Measurements from ENCODE around the gene KRTAP10-1.

Gene KRTAP10-1

DNA sequence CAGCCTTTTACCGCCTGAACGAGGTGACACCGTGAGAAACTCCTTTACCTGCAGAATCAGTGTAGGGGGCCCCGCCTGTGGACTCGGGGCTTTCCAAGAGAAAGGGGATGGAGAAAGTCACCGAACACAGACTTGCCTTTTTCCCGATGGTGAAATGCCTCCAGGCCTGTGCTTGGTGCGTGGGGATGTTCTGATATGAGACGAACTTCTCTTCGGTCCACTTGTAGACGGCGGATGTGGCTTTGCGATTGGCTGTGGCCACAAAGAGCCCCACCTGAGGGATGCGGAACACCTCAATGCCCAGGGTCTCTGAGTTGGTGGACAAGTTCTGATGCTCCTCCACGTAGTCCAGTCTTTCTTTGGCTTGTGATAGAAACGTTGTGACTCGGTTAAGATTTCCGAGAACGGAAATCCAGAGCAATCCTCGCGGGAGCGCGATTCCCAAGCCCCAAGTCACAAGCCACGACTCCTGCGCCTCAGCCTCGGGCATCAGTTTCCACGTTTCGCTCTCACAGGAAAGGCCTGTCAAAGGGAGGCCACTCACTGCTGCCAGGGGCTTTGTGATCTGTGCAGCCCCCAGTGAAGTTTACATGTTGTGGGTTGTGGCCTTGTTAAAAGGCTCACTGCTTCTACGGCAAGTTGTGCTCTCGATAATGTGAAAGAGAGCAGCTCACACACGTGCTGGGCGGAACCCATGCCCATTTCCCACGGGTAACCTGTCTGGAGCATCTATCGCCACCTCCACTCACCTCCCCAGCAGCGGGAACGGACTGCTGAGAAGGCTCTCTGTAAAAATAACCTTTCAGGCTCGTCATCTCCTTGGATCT is 12.6 kb downstream of the KRTAP10-1 start:
- CTCF ChIA-PET, result no interaction called here

DNA sequence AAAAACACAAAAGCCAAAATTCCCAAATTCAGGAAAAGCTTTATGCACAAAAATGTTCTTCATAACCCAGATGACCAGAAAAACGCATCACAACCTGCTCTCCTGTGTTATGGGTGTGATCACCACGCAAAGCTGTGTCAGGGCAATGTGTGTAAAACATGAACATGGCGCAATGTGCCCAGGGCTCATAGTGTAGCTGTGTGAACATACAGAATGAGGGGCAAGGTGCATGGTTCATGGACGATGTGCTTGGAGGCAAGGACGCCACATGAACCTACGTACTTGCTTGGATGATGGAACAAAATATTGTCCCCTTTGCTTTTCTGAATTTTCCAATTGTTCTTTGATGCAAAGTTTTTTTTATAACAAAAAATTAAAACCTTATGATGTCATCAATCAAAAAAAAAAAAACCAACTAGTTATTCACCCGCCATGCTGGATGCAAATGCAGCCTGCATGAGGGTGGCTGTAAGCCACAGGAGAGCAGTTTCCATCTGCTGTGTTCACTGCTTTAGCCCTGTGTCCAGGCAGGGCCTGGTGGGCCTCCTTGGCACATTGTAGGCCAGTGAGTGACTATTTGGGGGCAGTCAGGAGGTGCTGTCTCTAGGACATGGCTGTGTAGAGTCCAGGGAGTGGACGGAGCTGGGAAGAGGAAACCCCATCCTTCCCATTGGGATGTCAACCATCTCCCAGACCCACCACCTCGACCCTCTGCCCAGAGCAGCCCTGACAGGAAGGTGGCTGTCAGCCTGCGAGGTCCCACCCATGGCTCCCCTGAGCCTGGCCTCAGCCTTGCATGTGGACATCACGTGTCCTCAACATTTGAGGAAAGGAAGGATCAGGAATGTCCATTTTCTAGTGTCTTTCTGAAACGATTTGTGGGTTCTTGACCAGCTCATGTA is 13.6 kb downstream of the KRTAP10-1 start:
- no peak for DNase-seq (ENCODE audit: extremely low spot score)
- CTCF ChIA-PET, result no interaction called here
- TF ChIP-seq NFRKB (IDR thresholded peaks at IDR 0.05), result no peak
- TF ChIP-seq CTBP1 (IDR thresholded peaks at IDR 0.05; ENCODE audit: borderline replicate concordance), result no peak
- no peak for TF ChIP-seq FOXM1 (IDR thresholded peaks at IDR 0.05; ENCODE audit: borderline replicate concordance)
- no peak for TF ChIP-seq SUZ12 (IDR thresholded peaks at IDR 0.05)
- TF ChIP-seq, protein P1, sequence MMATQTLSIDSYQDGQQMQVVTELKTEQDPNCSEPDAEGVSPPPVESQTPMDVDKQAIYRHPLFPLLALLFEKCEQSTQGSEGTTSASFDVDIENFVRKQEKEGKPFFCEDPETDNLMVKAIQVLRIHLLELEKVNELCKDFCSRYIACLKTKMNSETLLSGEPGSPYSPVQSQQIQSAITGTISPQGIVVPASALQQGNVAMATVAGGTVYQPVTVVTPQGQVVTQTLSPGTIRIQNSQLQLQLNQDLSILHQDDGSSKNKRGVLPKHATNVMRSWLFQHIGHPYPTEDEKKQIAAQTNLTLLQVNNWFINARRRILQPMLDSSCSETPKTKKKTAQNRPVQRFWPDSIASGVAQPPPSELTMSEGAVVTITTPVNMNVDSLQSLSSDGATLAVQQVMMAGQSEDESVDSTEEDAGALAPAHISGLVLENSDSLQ (IDR thresholded peaks at IDR 0.05), result no peak
- no peak for TF ChIP-seq FOXA1 (IDR thresholded peaks at IDR 0.05)
- no peak for TF ChIP-seq ARNT (IDR thresholded peaks at IDR 0.05)
- TF ChIP-seq BHLHE40 (IDR thresholded peaks at IDR 0.05; ENCODE audit: borderline replicate concordance), result no peak
- TF ChIP-seq TARDBP (IDR thresholded peaks at IDR 0.05), result no peak
- no peak for TF ChIP-seq ELF4 (IDR thresholded peaks at IDR 0.05)
- no peak for TF ChIP-seq ZNF384 (IDR thresholded peaks at IDR 0.05)
- TF ChIP-seq SP1 (IDR thresholded peaks at IDR 0.05), result no peak
- TF ChIP-seq LEF1 (IDR thresholded peaks at IDR 0.05; ENCODE audit: borderline replicate concordance), result no peak
- no peak for TF ChIP-seq HDGF (IDR thresholded peaks at IDR 0.05; ENCODE audit: borderline replicate concordance)
- TF ChIP-seq L3MBTL2 (conservative IDR thresholded peaks at IDR 0.05), result no peak
- TF ChIP-seq FOXK2 (IDR thresholded peaks at IDR 0.05), result no peak
- POLR2A ChIA-PET, result no interaction called here

More for the DNA sequence above, 12.6 kb downstream of the KRTAP10-1 start:
- no peak for DNase-seq (ENCODE audit: extremely low spot score)
- POLR2A ChIA-PET, result no interaction called here
- no peak for TF ChIP-seq CTBP1 (IDR thresholded peaks at IDR 0.05; ENCODE audit: borderline replicate concordance)
- no peak for TF ChIP-seq ELF4 (IDR thresholded peaks at IDR 0.05)
- TF ChIP-seq BHLHE40 (IDR thresholded peaks at IDR 0.05; ENCODE audit: borderline replicate concordance), result no peak
- TF ChIP-seq FOXA1 (IDR thresholded peaks at IDR 0.05), result no peak
- TF ChIP-seq, protein P1 (IDR thresholded peaks at IDR 0.05), result no peak
- TF ChIP-seq FOXK2 (IDR thresholded peaks at IDR 0.05), result no peak
- no peak for TF ChIP-seq FOXM1 (IDR thresholded peaks at IDR 0.05; ENCODE audit: borderline replicate concordance)
- TF ChIP-seq TARDBP (IDR thresholded peaks at IDR 0.05), result no peak
- no peak for TF ChIP-seq ARNT (IDR thresholded peaks at IDR 0.05)
- no peak for TF ChIP-seq ZNF384 (IDR thresholded peaks at IDR 0.05)
- TF ChIP-seq LEF1 (IDR thresholded peaks at IDR 0.05; ENCODE audit: borderline replicate concordance), result no peak
- no peak for TF ChIP-seq L3MBTL2 (conservative IDR thresholded peaks at IDR 0.05)
- TF ChIP-seq NFRKB (IDR thresholded peaks at IDR 0.05), result no peak

DNA sequence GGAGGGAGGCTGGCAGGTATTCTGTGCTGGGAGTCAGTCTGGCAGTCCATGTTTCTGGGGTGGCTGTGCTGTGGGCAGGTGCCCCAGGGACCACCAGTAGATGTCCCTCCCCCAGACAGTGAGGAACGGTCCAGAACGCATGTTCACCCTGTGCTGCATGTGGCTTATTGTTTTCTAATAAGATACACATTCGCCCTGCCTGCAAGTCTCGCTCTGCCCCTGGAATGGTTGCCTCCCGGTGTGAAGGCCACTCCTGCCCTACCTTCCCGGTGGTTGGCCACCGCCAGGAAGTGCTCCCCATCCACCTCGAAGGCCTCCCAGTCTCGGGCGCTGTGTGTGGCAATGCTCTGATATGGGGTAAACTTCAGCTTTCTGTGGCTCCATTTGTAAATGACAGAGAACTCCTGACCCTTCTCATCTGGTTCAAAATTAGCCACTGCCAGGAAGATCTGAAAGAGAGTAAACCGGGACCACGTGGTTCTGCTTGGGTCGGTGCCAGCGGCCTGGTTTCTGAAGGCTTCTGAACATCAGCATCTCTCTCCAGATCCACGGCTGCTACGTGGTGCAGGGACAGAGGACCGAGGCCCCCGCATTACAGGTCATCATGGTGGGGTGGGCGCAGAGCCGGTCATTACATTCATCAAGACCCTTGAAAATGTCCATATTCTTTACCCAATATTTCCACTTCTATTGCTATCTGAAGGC is 14.5 kb downstream of the KRTAP10-1 start:
- ChIA-PET CTCF (no interaction called here), POLR2A (no interaction called here)
- no peak for TF ChIP-seq LEF1 (IDR thresholded peaks at IDR 0.05; ENCODE audit: borderline replicate concordance)
- TF ChIP-seq FOXK2 (IDR thresholded peaks at IDR 0.05), result no peak
- no peak for TF ChIP-seq SUZ12 (IDR thresholded peaks at IDR 0.05)
- TF ChIP-seq SP1 (IDR thresholded peaks at IDR 0.05), result no peak
- TF ChIP-seq CTBP1 (IDR thresholded peaks at IDR 0.05; ENCODE audit: borderline replicate concordance), result no peak
- TF ChIP-seq NFRKB (IDR thresholded peaks at IDR 0.05), result no peak
- no peak for TF ChIP-seq BHLHE40 (IDR thresholded peaks at IDR 0.05; ENCODE audit: borderline replicate concordance)
- TF ChIP-seq, protein P1 (IDR thresholded peaks at IDR 0.05), result no peak
- TF ChIP-seq ARNT (IDR thresholded peaks at IDR 0.05), result no peak
- TF ChIP-seq L3MBTL2 (conservative IDR thresholded peaks at IDR 0.05), result no peak
- no peak for TF ChIP-seq HDGF (IDR thresholded peaks at IDR 0.05; ENCODE audit: borderline replicate concordance)
- TF ChIP-seq ELF4 (IDR thresholded peaks at IDR 0.05), result no peak
- DNase-seq (ENCODE audit: extremely low spot score), result no peak

DNA sequence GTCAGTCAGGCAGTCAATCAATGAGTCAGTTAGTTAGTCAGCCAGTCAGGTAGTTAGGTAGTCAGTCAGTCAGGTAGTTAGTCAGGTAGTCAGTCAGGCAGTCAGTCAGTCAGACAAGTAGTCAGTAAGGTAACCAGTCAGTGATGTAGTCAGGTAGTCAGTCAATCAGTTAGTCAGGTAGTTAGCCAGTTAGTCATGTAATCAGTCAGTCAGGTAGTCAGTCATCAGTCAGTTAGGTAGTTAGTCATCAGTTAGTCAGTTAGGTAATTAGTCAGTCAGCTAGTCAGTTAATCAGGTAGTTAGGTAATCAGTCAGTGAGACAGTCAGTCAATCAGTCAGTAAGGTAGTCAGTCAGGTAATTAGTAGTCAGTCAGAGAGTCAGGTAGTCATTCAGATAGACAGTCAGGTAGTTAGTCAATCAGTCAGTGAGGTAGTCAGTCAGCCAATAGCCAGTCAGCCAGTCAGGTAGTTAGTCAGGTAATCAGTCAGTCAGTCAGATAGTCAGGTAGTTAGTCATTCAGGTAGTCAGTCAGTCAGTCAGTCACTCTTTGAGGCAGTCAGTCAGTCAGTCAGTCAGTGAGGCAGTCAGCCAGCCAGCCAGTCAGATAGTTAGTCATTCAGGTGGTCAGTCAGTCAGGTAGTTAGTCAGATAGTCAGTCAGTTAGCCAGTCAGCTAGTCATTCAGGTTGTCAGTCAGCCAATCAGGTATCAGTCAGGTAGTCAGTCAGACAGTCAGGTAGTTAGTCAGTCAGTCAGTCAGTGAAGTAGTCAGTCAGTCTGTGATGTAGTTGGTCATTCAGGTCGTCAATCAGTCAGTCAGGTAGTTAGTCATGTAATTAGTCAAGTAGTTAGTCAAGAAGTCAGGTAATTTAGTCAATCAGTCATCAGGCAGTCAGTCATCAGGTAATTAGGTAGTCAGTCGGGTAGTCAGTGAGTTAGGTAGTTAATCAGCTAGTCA is 15.3 kb downstream of the KRTAP10-1 start:
- DNase-seq (ENCODE audit: extremely low spot score), result no peak
- TF ChIP-seq HDGF (IDR thresholded peaks at IDR 0.05; ENCODE audit: borderline replicate concordance), result no peak
- 0 out of 2 replicates have a peak, but pooled peaks have one; percentile 13 for TF ChIP-seq CTBP1 (IDR thresholded peaks at IDR 0.05; ENCODE audit: borderline replicate concordance)
- POLR2A ChIA-PET, result no interaction called here
- CTCF ChIA-PET, result no interaction called here

Measured in HEK293T (cell line).